BE2C (cell line): ENCODE measurements around the gene ZNF496.
"Not testable (repeated sequence)": the region's sequence is repeated elsewhere in the genome, so short reads cannot be mapped to it uniquely, and the experiment has no call there.

Source experiments
- DNase-seq: peaks from one replicate; pipeline ENCODE4 v3.0.0-alpha.2; 2020
- H3K27me3 ChIP-seq: fragments of 250-450 bp; sonication (Bioruptor Pico); 2 replicates; pipeline ENCODE4 v1.5.1; 2020; ENCODE audit warnings: mild to moderate bottlenecking
- H3K36me3 ChIP-seq: fragments of 250-450 bp; sonication (Bioruptor Pico); 2 replicates; pipeline ENCODE4 v1.5.1; 2020; ENCODE audit warnings: mild to moderate bottlenecking
- H3K4me1 ChIP-seq: fragments of 250-450 bp; sonication (Bioruptor Pico); 2 replicates; pipeline ENCODE4 v1.5.1; 2020
- H3K4me3 ChIP-seq: 2 replicates; pipeline ENCODE4 v1.5.1; 2011; ENCODE audit warnings: low read depth, low read length
- H3K9me3 ChIP-seq: fragments of 250-450 bp; sonication (Bioruptor Pico); 2 replicates; pipeline ENCODE4 v1.5.1; 2020
- TF ChIP-seq, protein P1 (sequence below): IDR thresholded peaks from 2 replicates; pipeline ENCODE4 v1.5.1; 2012; ENCODE audit warnings: mild to moderate bottlenecking, low read depth, low read length

ZNF496 gene

DNA sequence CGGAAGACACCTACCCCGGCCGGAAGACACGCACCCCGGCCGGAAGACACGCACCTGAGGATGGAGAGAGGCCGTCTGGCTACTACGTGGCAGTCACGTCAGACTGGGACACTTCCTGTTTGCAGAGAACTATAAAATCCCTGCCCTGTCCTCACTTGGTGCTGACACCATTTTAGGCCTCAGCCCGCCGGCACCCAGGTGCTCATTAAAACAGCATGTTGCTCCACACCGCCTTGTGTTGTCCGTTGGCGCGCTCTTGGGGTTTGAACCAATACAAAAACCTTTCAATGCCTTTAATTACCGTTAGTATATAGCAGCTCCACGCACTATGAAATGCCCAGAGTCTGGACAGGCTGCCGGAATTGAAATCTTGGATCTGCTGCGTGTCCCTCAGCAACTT, 41.1 kb downstream of the ZNF496 start:
- Histone ChIP-seq H3K9me3 (no peaks in the 10 kb centered on the region), H3K27me3 (no peaks in the 10 kb centered on the region), H3K4me3 (no peak overlapping the region), H3K36me3 (no peaks in the 10 kb centered on the region), H3K4me1 (no peaks in the 10 kb centered on the region)
- no peak for DNase-seq
- TF ChIP-seq, protein P1, sequence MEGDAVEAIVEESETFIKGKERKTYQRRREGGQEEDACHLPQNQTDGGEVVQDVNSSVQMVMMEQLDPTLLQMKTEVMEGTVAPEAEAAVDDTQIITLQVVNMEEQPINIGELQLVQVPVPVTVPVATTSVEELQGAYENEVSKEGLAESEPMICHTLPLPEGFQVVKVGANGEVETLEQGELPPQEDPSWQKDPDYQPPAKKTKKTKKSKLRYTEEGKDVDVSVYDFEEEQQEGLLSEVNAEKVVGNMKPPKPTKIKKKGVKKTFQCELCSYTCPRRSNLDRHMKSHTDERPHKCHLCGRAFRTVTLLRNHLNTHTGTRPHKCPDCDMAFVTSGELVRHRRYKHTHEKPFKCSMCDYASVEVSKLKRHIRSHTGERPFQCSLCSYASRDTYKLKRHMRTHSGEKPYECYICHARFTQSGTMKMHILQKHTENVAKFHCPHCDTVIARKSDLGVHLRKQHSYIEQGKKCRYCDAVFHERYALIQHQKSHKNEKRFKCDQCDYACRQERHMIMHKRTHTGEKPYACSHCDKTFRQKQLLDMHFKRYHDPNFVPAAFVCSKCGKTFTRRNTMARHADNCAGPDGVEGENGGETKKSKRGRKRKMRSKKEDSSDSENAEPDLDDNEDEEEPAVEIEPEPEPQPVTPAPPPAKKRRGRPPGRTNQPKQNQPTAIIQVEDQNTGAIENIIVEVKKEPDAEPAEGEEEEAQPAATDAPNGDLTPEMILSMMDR, result no peak

DNA sequence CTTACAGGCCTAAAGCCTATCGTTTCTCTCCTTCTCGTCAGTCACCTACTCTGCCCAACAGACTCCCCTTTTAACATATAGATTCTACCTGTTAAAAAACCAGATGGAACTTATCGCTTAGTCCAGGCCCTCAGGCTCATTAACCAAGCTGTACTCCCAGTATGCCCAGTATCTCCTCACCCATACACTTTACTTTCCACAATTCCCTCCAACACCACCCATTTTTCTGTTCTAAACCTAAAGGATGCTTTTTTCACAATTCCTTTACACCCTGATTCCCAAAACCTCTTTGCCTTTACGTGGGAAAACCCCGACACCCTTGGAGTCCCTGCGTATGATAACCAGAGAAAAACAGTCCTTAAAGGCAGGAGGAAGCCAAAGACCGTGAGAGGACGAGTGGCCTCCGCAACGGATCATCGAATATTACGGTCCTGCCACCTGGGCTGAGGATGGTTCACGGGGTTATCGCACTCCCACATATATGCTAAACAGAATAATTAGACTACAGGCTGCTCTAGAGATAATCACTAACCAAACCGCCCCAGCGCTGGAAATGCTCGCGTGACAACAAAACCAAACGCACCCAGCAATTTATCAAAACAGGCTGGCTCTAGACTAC, 42.3 kb downstream of the ZNF496 start:
- not testable (repeated sequence) for DNase-seq, H3K4me1 ChIP-seq, H3K36me3 ChIP-seq, H3K27me3 ChIP-seq, H3K9me3 ChIP-seq, H3K4me3 ChIP-seq

DNA sequence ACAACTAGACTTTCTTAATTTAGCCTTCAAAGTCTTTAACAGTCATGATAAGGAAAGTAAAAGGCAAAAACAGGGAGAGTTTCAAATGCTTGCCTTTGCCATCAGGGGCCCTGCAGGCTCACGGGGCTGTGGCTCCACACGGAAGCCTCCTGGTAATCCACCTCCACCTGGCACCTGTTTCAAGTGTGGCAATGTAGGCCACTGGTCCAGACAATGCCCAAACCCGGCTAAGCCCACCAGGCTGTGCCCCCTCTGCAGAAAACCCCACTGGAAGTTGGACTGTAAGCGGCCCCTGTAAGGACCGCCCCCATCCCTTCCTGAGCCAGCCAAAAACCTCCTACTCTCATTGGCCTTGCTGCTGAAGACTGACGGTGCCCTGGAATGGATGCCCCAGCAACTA, 43.3 kb downstream of the ZNF496 start:
- Histone ChIP-seq H3K27me3 (no peaks in the 10 kb centered on the region), H3K4me3 (no peak overlapping the region), H3K9me3 (no peaks in the 10 kb centered on the region), H3K4me1 (no peaks in the 10 kb centered on the region), H3K36me3 (no peaks in the 10 kb centered on the region)
- TF ChIP-seq, protein P1, result no peak
- DNase-seq, result no peak

DNA sequence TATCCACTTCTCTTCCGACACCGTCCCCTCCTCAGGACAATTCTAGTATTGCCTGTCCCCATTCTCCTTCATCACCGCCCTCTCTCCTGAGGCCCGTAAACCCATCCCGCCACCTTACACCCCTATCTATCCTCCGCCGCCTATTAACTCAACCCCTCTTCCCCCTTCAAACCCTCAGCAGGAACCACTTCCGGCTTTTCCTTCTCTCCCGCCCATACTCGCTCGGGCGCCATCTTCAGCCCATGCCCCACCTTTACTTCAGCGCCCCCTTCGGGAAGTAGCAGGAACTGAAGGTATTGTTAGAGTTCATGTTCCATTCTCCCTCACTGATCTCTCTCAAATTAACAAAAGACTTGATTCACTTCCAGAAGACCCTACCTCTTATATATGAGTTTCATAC, 44.2 kb downstream of the ZNF496 start:
- TF ChIP-seq, protein P1, result peak; percentile 42
- peak; percentile 38 for DNase-seq
- H3K4me3 ChIP-seq, result no peak overlapping the region
- H3K36me3 ChIP-seq, result no peaks in the 10 kb centered on the region
- no peaks in the 10 kb centered on the region for H3K9me3 ChIP-seq
- H3K4me1 ChIP-seq, result no peaks in the 10 kb centered on the region
- H3K27me3 ChIP-seq, result peaks cover 7% of the 10 kb centered on the region; the same call in 1 of the 2 replicates

DNA sequence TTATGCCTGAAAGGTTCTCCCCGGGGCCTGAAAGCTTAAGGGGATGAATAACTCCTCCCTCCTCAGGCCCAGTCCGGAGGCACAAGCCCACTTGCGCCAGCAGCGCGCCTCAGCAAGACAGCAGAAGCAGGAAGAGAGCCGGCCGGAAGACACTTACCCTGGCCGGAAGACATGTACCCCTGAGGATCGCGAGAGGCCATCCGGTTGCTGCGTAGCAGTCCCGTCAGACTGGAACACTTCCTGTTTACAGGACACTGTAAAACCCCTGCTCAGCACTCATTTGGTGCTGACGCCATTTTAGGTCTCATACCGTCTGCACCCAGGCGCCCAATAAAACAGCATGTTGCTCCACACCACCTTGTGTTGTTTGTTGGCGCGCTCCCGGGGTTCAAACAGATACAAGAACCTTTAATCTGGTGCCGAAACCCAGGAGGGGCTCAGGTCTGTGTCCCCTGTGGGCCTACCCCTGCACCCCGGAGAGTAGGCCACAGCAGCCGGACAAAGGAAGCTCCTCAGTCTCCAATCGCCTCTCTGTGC, 45.5 kb downstream of the ZNF496 start:
- H3K9me3 ChIP-seq, result no peaks in the 10 kb centered on the region
- H3K36me3 ChIP-seq, result no peaks in the 10 kb centered on the region
- H3K27me3 ChIP-seq, result peaks cover 12% of the 10 kb centered on the region
- TF ChIP-seq, protein P1, result no peak
- no peak overlapping the region for H3K4me3 ChIP-seq
- no peak for DNase-seq
- H3K4me1 ChIP-seq, result no peaks in the 10 kb centered on the region

DNA sequence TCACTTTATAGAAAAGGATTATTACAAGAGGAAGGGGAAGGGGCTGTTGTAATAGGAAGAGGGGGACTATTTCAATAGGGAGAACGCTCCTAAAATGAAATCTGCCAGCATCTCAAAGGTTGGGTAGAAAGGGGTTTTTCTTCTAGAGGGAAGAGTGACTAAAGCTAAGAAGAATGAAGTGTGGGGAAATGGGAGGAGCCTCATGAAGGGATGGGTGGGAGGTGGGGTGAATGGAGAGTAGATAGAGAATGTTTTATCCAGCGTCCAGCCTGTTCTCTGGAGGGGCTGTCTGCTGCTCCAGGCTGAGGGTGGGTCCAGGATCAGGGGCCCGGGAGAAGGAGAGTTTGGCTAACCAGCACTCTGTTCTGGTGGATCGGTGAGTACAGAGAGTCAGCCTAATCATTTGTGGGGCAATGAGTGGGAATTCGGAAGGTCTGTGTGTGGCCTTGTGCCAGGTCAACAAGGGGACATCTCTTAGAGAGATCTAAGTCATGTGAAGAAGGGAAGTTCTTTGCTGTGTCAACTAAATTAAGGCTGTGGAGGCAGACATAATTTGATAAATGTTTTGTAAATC, 50.6 kb downstream of the ZNF496 start:
- no peaks in the 10 kb centered on the region for H3K9me3 ChIP-seq
- TF ChIP-seq, protein P1, result no peak
- peaks cover 12% of the 10 kb centered on the region for H3K27me3 ChIP-seq
- no peak overlapping the region for H3K4me3 ChIP-seq
- no peaks in the 10 kb centered on the region for H3K4me1 ChIP-seq
- no peaks in the 10 kb centered on the region for H3K36me3 ChIP-seq
- no peak for DNase-seq
